VCaP (cell line): ENCODE results near the gene MCAT.

Source experiments
- H3K27ac ChIP-seq: fragments of 450-650 bp; 2 replicates; pipeline ENCODE4 v1.5.1; 2017
- CTCF ChIP-seq: fragments of 450-650 bp; conservative IDR thresholded peaks from 2 replicates; pipeline ENCODE4 v1.5.1; 2017; ENCODE audit warnings: mild to moderate bottlenecking, moderate library complexity

Gene MCAT

GRCh38 chr22:43128116-43128515 is 15.1 kb downstream of the MCAT start:
- no peak overlapping the region for H3K27ac ChIP-seq
- TF ChIP-seq CTCF = no peak

GRCh38 chr22:43127166-43127908 is 15.9 kb downstream of the MCAT start:
- TF ChIP-seq CTCF = no peak
- peak overlapping the region; percentile 3; the same call in 1 of the 2 replicates for H3K27ac ChIP-seq

GRCh38 chr22:43126501-43127165 is 16.6 kb downstream of the MCAT start:
- peak overlapping the region; percentile 3; the same call in 1 of the 2 replicates for H3K27ac ChIP-seq
- no peak for TF ChIP-seq CTCF

GRCh38 chr22:43118953-43119458 is 24.2 kb downstream of the MCAT start:
- TF ChIP-seq CTCF = no peak
- peak overlapping the region; percentile 98 for H3K27ac ChIP-seq

GRCh38 chr22:43118024-43118849 is 25.0 kb downstream of the MCAT start:
- TF ChIP-seq CTCF = no peak
- peak overlapping the region; percentile 98 for H3K27ac ChIP-seq

GRCh38 chr22:43116932-43117331 is 26.3 kb downstream of the MCAT start:
- no peak for TF ChIP-seq CTCF
- peak overlapping the region; percentile 98 for H3K27ac ChIP-seq

GRCh38 chr22:43114958-43115357 is 28.2 kb downstream of the MCAT start:
- H3K27ac ChIP-seq = peak overlapping the region; percentile 98
- TF ChIP-seq CTCF = no peak
